22Rv1 (cell line): Measurements from ENCODE around the gene GPC5.

Source experiments
- ZFX ChIP-seq: fragments of 450-650 bp; IDR thresholded peaks from 2 replicates; pipeline ENCODE4 v1.6.1; 2017; ENCODE audit warnings: antibody characterized with exemption, borderline replicate concordance
- TF ChIP-seq, protein P1 (sequence below): fragments of 450-650 bp; IDR thresholded peaks from 2 replicates; pipeline ENCODE4 v1.5.1; 2017; ENCODE audit warnings: mild to moderate bottlenecking

DNA sequence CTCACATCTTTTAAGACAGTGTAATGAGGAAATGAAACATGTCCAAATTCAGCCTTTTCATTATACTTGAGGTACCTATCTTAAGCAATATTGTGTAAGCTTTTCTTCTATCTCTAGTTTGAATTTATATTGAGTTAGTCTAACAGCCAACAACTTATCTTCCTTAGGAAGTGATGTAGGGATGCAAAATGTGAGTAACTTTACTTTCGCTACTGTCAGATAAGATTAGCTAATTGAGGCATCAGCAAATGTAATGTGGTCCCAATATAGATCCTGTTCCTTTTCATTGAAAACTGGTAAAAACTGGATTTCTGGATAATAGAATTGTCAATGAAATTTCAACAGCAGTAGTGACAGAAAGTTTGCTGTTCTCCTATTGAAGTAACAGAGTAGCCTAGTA, 902.2 kb downstream of the GPC5 start:
- TF ChIP-seq, protein P1, sequence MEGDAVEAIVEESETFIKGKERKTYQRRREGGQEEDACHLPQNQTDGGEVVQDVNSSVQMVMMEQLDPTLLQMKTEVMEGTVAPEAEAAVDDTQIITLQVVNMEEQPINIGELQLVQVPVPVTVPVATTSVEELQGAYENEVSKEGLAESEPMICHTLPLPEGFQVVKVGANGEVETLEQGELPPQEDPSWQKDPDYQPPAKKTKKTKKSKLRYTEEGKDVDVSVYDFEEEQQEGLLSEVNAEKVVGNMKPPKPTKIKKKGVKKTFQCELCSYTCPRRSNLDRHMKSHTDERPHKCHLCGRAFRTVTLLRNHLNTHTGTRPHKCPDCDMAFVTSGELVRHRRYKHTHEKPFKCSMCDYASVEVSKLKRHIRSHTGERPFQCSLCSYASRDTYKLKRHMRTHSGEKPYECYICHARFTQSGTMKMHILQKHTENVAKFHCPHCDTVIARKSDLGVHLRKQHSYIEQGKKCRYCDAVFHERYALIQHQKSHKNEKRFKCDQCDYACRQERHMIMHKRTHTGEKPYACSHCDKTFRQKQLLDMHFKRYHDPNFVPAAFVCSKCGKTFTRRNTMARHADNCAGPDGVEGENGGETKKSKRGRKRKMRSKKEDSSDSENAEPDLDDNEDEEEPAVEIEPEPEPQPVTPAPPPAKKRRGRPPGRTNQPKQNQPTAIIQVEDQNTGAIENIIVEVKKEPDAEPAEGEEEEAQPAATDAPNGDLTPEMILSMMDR = no peak
- no peak for TF ChIP-seq ZFX
